HepG2 (cell line): ENCODE results near the gene SIRT5. TPM values are rescaled to one million over a fixed set of nuclear protein-coding genes. Genes with fewer than 3 reads are reported as not detected.
A peak's percentile ranks its signal among the peaks of the same experiment; 100 is the strongest.

ENCODE experiments used
- ARNTL ChIP-seq: sonication (generic); formaldehyde crosslinking; IDR thresholded peaks from 2 replicates; pipeline ENCODE4 v1.4.0; 2020; ENCODE audit warnings: mild to moderate bottlenecking, missing genetic modification reagents
- ATRX ChIP-seq: sonication (generic); formaldehyde crosslinking; IDR thresholded peaks from 2 replicates; pipeline ENCODE4 v1.4.0; 2020; ENCODE audit warnings: missing genetic modification reagents, borderline replicate concordance
- DR1 ChIP-seq: sonication (generic); formaldehyde crosslinking; IDR thresholded peaks from 2 replicates; pipeline ENCODE4 v1.8.0; 2021; ENCODE audit warnings: mild to moderate bottlenecking, missing genetic modification reagents, inconsistent platforms
- EHMT2 ChIP-seq: fragments of 200-600 bp; sonication (generic); IDR thresholded peaks from 2 replicates; pipeline ENCODE4 v1.7.0; 2017; ENCODE audit warnings: antibody characterized with exemption, low read depth, low read length, borderline replicate concordance
- ERF ChIP-seq: IDR thresholded peaks from 2 replicates; pipeline ENCODE4 v1.6.1; 2018; ENCODE audit warnings: missing biosample characterization, missing genetic modification reagents
- ESRRA ChIP-seq: sonication (generic); formaldehyde crosslinking; IDR thresholded peaks from 2 replicates; pipeline ENCODE4 v1.5.1; 2020; ENCODE audit warnings: mild to moderate bottlenecking, low read depth, missing genetic modification reagents
- FOSL1 ChIP-seq: sonication (generic); formaldehyde crosslinking; IDR thresholded peaks from 2 replicates; pipeline ENCODE4 v1.9.0; 2021; ENCODE audit warnings: missing genetic modification reagents, borderline replicate concordance
- GATAD2A ChIP-seq: IDR thresholded peaks from 2 replicates; pipeline ENCODE4 v1.6.1; 2016
- JUN ChIP-seq: sonication (generic); formaldehyde crosslinking; IDR thresholded peaks from 2 replicates; pipeline ENCODE4 v1.4.0; 2020; ENCODE audit warnings: mild to moderate bottlenecking, missing genetic modification reagents
- NRL ChIP-seq: sonication (generic); formaldehyde crosslinking; IDR thresholded peaks from 2 replicates; pipeline ENCODE4 v1.5.0; 2020; ENCODE audit warnings: missing genetic modification reagents, mild to moderate bottlenecking, moderate library complexity, borderline replicate concordance
- PRMT3 ChIP-seq: sonication (generic); formaldehyde crosslinking; IDR thresholded peaks from 2 replicates; pipeline ENCODE4 v1.8.1; 2022; ENCODE audit warnings: low read depth, mild to moderate bottlenecking, moderate library complexity, missing genetic modification reagents, borderline replicate concordance
- RAD51 ChIP-seq: fragments of 450-650 bp; IDR thresholded peaks from 2 replicates; pipeline ENCODE4 v1.6.1; 2016; ENCODE audit warnings: borderline replicate concordance
- RARA ChIP-seq: IDR thresholded peaks from 2 replicates; pipeline ENCODE4 v1.6.1; 2016; ENCODE audit warnings: missing genetic modification reagents, missing compliant biosample characterization
- ZBTB42 ChIP-seq: sonication (generic); formaldehyde crosslinking; IDR thresholded peaks from 2 replicates; pipeline ENCODE4 v1.5.0; 2020; ENCODE audit warnings: mild to moderate bottlenecking, missing genetic modification reagents
- ZNF292 ChIP-seq: sonication (generic); formaldehyde crosslinking; IDR thresholded peaks from 2 replicates; pipeline ENCODE4 v1.8.1; 2022; ENCODE audit warnings: mild to moderate bottlenecking, low read depth, missing genetic modification reagents, borderline replicate concordance
- ZNF768 ChIP-seq: sonication (generic); formaldehyde crosslinking; IDR thresholded peaks from 2 replicates; pipeline ENCODE4 v1.4.0; 2020; ENCODE audit warnings: missing genetic modification reagents
- ZNF775 ChIP-seq: sonication (generic); formaldehyde crosslinking; IDR thresholded peaks from 2 replicates; pipeline ENCODE4 v1.4.0; 2020; ENCODE audit warnings: missing genetic modification reagents, mild to moderate bottlenecking, moderate library complexity, borderline replicate concordance
- ZSCAN21 ChIP-seq: sonication (generic); formaldehyde crosslinking; IDR thresholded peaks from 2 replicates; pipeline ENCODE4 v1.8.0; 2022; ENCODE audit warnings: mild to moderate bottlenecking, missing genetic modification reagents, moderate library complexity, borderline replicate concordance
- polyA plus RNA-seq, 8 experiments: library from polyadenylated mRNA; depleted of rRNA in 3 of 8; stranded (reverse) in 7 of 8; unstranded in 1 of 8; fragments of >200 nt; fragmentation: Illumina TruSeq in 4 of 8; extraction: Trizol in 4 of 8; gene quantifications; 2 replicates each; pipeline versions ENCODE4 v1.2.1 to v1.2.3, GENCODE V29; 2011 to 2016; ENCODE audit warnings: low read depth in 4 of 8, missing spikeins in 1 of 8, mixed read lengths in 1 of 8; ENCODE audit not compliant: insufficient read depth in 1 of 8
- total RNA-seq, 5 experiments: library from RNA; depleted of rRNA; stranded (reverse); fragments of >200 nt; fragmentation: Illumina TruSeq; extraction: Trizol; gene quantifications; 2 replicates each; pipeline ENCODE4 v1.2.3, GENCODE V29; 2016; ENCODE audit warnings: low read depth in 1 of 5
- TF ChIP-seq, protein P1 (sequence below): sonication (generic); formaldehyde crosslinking; IDR thresholded peaks from 2 replicates; pipeline ENCODE4 v1.4.0; 2020; ENCODE audit warnings: low read depth, mild to moderate bottlenecking, missing genetic modification reagents
- TF ChIP-seq, protein P2 (sequence below): fragments of 450-650 bp; IDR thresholded peaks from 2 replicates; pipeline ENCODE4 v1.6.1; 2017
- TF ChIP-seq, protein P3 (sequence below): sonication (generic); formaldehyde crosslinking; IDR thresholded peaks from 2 replicates; pipeline ENCODE4 v1.8.1; 2023; ENCODE audit warnings: mild to moderate bottlenecking, missing genetic modification reagents, borderline replicate concordance
- TF ChIP-seq, protein P4 (sequence below): sonication (generic); formaldehyde crosslinking; IDR thresholded peaks from 2 replicates; pipeline ENCODE4 v1.8.0; 2022; ENCODE audit warnings: low read depth, missing genetic modification reagents
- TF ChIP-seq, protein P5 (sequence below): sonication (generic); formaldehyde crosslinking; IDR thresholded peaks from 2 replicates; pipeline ENCODE4 v1.5.1; 2020; ENCODE audit warnings: mild to moderate bottlenecking, missing genetic modification reagents, borderline replicate concordance
- TF ChIP-seq, protein P6 (sequence below): sonication (generic); formaldehyde crosslinking; conservative IDR thresholded peaks from 2 replicates; pipeline ENCODE4 v1.8.1; 2023; ENCODE audit warnings: missing genetic modification reagents

Gene SIRT5
- total and polyA plus RNA-seq, 2 of the 13 experiments (the other 11 are each of a cell fraction or from before 2014, with no cell fraction given), result 14.1 to 16.6 TPM

DNA sequence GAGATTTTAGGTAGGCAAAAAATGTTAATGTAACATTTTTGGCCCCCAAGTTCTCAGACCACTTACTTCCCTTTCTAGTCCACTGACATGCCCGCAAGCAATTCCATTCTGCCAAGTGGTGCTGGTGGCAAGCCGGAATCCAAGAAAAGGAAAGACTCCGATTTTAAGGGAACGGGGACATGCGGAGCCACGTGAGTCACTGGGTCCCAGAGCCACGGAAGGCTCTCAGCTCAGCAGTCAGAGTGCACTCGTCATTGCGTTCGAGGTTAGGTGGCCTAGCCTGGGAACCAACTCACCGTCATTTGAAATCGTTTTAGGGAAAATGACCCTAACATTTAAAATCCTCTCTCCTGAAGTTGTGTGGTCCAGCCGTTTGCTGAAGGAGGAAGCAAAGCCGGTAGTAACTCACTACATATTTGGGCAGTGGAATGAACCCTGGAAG is 711 bp upstream of the SIRT5 start (continued):
- TF ChIP-seq, protein P1, sequence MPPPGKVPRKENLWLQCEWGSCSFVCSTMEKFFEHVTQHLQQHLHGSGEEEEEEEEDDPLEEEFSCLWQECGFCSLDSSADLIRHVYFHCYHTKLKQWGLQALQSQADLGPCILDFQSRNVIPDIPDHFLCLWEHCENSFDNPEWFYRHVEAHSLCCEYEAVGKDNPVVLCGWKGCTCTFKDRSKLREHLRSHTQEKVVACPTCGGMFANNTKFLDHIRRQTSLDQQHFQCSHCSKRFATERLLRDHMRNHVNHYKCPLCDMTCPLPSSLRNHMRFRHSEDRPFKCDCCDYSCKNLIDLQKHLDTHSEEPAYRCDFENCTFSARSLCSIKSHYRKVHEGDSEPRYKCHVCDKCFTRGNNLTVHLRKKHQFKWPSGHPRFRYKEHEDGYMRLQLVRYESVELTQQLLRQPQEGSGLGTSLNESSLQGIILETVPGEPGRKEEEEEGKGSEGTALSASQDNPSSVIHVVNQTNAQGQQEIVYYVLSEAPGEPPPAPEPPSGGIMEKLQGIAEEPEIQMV (CRISPR knock-in tag), result no peak
- TF ChIP-seq ZNF768 (CRISPR knock-in tag) (no peak), JUN (no peak), ARNTL (no peak), EHMT2 (no peak), FOSL1 (CRISPR knock-in tag) (no peak), ZNF292 (CRISPR knock-in tag) (no peak), NRL (peak; percentile 66), ZSCAN21 (no peak), PRMT3 (CRISPR knock-in tag) (no peak), ZBTB42 (0 out of 2 replicates have a peak, but pooled peaks have one; percentile 38), RAD51 (no peak), ESRRA (no peak), GATAD2A (CRISPR knock-in tag) (no peak), DR1 (CRISPR knock-in tag) (no peak), ERF (no peak), RARA (CRISPR knock-in tag) (no peak), ZNF775 (CRISPR knock-in tag) (no peak), ATRX (CRISPR knock-in tag) (no peak)
- TF ChIP-seq, protein P2, sequence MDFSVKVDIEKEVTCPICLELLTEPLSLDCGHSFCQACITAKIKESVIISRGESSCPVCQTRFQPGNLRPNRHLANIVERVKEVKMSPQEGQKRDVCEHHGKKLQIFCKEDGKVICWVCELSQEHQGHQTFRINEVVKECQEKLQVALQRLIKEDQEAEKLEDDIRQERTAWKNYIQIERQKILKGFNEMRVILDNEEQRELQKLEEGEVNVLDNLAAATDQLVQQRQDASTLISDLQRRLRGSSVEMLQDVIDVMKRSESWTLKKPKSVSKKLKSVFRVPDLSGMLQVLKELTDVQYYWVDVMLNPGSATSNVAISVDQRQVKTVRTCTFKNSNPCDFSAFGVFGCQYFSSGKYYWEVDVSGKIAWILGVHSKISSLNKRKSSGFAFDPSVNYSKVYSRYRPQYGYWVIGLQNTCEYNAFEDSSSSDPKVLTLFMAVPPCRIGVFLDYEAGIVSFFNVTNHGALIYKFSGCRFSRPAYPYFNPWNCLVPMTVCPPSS, result no peak
- TF ChIP-seq, protein P3, sequence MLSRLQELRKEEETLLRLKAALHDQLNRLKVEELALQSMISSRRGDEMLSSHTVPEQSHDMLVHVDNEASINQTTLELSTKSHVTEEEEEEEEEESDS (CRISPR knock-in tag), result no peak
- TF ChIP-seq, protein P4, sequence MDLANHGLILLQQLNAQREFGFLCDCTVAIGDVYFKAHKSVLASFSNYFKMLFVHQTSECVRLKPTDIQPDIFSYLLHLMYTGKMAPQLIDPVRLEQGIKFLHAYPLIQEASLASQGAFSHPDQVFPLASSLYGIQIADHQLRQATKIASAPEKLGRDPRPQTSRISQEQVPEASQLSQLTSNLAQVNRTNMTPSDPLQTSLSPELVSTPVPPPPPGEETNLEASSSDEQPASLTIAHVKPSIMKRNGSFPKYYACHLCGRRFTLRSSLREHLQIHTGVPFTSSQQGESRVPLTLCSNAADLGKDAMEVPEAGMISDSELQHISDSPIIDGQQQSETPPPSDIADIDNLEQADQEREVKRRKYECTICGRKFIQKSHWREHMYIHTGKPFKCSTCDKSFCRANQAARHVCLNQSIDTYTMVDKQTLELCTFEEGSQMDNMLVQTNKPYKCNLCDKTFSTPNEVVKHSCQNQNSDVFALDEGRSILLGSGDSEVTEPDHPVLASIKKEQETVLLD (CRISPR knock-in tag), result no peak; the same call in 1 of the 2 replicates
- TF ChIP-seq, protein P5, sequence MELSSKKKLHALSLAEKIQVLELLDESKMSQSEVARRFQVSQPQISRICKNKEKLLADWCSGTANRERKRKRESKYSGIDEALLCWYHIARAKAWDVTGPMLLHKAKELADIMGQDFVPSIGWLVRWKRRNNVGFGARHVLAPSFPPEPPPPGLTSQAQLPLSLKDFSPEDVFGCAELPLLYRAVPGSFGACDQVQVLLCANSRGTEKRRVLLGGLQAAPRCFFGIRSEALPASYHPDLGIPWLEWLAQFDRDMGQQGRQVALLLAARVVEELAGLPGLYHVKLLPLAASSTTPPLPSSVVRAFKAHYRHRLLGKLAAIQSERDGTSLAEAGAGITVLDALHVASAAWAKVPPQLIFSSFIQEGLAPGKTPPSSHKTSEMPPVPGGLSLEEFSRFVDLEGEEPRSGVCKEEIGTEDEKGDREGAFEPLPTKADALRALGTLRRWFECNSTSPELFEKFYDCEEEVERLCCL (CRISPR knock-in tag), result no peak
- TF ChIP-seq, protein P6, sequence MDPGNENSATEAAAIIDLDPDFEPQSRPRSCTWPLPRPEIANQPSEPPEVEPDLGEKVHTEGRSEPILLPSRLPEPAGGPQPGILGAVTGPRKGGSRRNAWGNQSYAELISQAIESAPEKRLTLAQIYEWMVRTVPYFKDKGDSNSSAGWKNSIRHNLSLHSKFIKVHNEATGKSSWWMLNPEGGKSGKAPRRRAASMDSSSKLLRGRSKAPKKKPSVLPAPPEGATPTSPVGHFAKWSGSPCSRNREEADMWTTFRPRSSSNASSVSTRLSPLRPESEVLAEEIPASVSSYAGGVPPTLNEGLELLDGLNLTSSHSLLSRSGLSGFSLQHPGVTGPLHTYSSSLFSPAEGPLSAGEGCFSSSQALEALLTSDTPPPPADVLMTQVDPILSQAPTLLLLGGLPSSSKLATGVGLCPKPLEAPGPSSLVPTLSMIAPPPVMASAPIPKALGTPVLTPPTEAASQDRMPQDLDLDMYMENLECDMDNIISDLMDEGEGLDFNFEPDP, result peak; percentile 95; the same call in 1 of the 2 replicates
